Fibroblast of the aortic adventitia (primary cell): Measurements from ENCODE around the gene ATP2C2. TPM values are rescaled to one million over a fixed set of nuclear protein-coding genes. Genes with fewer than 3 reads are reported as not detected.

Experiments used
- DNase-seq: peaks from one replicate; pipeline ENCODE4 v3.0.0-alpha.2; 2010; ENCODE audit warnings: low read depth
- H3K4me3 ChIP-seq: 2 replicates; pipeline ENCODE4 v1.5.1; 2011; ENCODE audit warnings: low read depth, mild to moderate bottlenecking, control low read depth, low read length, moderate library complexity
- total RNA-seq: library from RNA; depleted of rRNA; stranded (reverse); fragments of >200 nt; gene quantifications from 2 replicates; pipeline ENCODE4 v1.2.3, GENCODE V29; 2012; ENCODE audit warnings: low replicate concordance
- TF ChIP-seq, protein P1 (sequence below): IDR thresholded peaks from 2 replicates; pipeline ENCODE4 v1.5.1; 2011; ENCODE audit warnings: mild to moderate bottlenecking, low read length, control low read depth, inconsistent platforms; ENCODE audit not compliant: insufficient read depth

The ATP2C2 gene
- total RNA-seq, 1 donor, result not detected

DNA sequence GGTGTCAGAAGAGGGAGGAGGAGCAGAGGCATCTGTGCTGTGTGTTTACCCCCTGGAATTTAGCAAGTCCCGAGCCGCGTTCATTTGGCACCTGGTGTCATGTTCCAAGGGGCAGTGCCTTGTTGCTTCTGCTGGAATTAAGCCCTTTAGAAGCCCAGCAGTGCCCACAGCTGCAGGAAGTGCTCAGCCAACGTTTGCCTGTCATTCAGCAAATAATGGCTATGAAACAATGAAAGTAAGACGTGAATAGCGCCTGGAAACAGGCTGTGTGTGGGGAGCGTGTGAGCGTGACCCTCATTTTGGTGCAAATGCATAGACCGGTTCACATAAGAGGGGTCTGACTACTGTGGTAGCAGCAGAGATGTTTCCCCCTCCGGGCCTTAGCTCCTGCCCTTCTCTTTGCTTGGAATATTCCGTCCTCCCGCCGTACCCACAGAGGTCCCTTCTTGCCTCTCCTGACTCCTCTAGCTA is 5.8 kb upstream of the ATP2C2 start:
- DNase-seq, result no peak
- TF ChIP-seq, protein P1, sequence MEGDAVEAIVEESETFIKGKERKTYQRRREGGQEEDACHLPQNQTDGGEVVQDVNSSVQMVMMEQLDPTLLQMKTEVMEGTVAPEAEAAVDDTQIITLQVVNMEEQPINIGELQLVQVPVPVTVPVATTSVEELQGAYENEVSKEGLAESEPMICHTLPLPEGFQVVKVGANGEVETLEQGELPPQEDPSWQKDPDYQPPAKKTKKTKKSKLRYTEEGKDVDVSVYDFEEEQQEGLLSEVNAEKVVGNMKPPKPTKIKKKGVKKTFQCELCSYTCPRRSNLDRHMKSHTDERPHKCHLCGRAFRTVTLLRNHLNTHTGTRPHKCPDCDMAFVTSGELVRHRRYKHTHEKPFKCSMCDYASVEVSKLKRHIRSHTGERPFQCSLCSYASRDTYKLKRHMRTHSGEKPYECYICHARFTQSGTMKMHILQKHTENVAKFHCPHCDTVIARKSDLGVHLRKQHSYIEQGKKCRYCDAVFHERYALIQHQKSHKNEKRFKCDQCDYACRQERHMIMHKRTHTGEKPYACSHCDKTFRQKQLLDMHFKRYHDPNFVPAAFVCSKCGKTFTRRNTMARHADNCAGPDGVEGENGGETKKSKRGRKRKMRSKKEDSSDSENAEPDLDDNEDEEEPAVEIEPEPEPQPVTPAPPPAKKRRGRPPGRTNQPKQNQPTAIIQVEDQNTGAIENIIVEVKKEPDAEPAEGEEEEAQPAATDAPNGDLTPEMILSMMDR, result no peak
- H3K4me3 ChIP-seq, result no peak overlapping the region

DNA sequence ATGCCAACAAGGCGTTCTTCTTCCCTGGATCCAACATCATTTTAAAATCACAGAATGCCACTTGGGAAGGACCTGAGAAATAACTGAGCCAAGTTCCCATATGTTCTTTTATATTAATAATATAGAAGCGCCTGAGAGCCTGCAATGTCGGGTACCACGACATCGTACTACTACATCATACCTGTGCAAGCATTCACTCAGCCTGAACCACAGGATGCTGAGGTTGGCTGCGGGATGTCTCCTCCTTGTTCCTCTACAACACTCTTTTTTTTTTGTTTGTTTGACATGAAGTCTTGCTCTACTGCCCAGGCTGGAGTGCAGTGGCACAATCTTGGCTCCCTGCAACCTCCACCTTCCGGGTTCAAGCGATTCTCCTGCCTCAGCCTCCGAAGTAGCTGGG is 2.1 kb upstream of the ATP2C2 start:
- H3K4me3 ChIP-seq, result no peak overlapping the region
- DNase-seq, result no peak
- TF ChIP-seq, protein P1, result no peak

DNA sequence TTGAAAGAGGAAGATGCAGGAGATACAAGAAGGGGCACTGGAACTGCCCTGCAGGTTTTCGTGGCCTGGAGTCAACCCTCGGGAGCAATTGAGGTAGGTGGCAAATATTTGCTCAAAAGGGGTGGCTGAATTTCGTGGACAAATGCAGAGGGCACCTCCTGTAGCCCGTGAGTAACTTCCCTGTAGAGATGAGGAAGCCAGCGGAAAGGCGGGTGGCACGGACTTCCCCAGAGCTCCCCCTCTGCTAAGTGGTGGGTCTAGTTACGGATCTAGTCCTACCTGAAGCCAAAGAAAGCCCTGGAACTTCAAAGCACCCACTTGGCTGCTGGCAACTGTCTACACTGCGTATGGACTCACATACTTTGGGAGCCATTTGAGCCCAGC is 1.0 kb upstream of the ATP2C2 start:
- TF ChIP-seq, protein P1, result no peak
- H3K4me3 ChIP-seq, result no peak overlapping the region
- DNase-seq, result no peak

DNA sequence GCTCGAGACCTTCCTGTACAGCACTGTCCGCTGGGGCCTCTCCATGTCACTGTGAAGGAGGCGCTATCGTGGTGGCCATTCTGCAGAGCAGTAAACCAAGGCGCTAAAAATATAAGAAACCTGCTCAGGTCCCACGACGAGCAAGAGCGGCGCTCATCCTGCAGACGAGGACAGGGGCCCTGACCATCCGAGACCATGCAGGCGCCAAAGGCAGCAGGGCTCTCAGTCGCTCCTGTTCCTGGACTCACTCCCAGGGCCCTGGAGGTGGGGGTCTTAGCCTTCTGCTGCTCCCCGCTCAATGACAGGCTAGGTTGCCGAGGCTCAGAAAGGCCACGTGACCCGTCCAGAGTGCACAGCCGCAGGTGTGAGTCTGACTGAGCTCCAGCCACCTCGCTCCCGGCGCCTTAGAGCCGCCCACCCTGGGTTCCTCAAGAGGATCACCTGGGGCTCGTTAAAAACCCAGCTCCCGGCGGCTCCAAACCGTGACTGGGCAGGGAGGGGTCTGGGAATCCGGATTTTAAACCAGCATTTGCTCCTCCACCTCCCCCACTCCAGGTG is 509 bp upstream of the ATP2C2 start:
- DNase-seq, result no peak
- TF ChIP-seq, protein P1, result no peak
- no peak overlapping the region for H3K4me3 ChIP-seq

DNA sequence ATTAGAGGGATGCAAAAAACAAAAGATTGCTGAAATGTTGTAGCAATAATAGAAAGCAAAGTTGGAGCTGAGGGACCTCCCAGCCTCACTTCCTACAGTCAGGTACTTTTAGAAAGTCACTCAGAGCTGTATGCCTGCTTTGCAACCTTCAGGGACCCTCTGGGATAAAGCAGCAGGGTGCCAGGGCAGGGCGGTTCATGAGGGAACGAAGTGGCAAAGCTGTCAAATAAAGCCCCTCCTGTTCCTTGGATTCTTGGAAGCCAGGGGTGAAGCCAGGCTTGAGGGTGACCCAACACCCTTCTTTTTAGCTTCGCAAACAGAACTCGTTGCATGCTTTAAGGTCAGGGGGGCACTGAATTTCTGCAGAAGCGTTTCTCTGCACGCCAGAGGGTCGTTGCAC is 767 bp downstream of the ATP2C2 start:
- no peak overlapping the region for H3K4me3 ChIP-seq
- TF ChIP-seq, protein P1, result no peak
- no peak for DNase-seq

DNA sequence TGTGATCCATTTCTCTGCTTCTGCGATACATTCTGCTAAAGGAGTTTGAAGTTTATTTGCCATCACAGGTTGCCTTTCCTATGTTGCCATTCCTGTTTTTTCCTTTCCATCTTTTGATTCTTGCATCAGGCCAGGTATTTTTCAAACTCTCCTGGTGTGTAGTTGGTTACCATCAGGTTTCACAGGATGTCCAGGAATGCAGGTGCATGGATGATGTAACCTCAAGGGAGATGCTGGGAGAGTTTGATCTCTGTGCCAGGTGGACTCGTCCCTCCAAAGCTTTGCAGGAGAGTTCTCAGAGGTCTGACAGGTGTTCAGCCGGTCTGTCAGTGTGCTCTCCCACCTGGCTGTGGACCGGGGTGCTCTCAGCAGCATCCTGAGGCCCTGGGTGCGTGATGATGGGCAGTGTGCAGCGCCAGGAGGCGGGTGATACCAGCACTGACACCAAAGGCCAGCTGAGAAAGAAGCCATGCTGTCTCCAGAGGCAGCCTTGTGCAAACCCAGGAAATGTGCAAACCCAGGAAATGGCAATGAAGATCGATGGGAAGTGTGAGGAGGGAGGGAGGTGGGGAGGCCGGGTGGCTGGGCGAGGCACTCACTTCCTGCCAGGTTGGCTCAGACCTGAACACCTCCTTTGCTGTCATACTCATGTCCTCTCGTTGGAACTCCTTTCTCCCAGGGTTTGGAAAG is 1.7 kb downstream of the ATP2C2 start:
- DNase-seq, result no peak
- no peak overlapping the region for H3K4me3 ChIP-seq
- TF ChIP-seq, protein P1, result no peak
